HG03175 (cell line): ENCODE measurements around the gene ZHX3.

ENCODE experiments used
- ATAC-seq: cut with Tn5 transposase; IDR thresholded peaks from one replicate; pipeline ENCODE4 v1.9.1; 2021; ENCODE audit warnings: mild to moderate bottlenecking, moderate library complexity; ENCODE audit not compliant: unreplicated experiment

The ZHX3 gene

GRCh38 chr20:41200446-41201202 is 116.9 kb downstream of the ZHX3 start:
- no peak for ATAC-seq

DNA sequence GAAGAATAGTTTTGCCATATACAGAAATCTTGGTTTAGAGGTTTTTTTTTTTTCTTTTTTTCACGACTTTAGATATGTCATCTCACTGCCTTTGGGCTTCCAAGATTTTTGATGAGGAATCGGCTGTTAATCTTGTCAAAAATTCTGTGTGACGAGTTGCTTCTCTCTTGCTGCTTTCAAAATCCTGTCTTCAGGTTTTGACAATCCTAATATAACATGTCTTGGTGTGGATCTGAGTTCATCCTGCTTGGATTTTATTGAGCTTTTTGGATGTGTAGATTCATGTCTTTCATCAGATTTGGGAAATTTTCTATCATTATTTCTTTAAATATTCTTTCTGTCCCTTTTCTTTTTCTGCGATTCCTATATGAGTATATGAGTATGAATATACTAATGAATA is 119.1 kb downstream of the ZHX3 start:
- no peak for ATAC-seq

DNA sequence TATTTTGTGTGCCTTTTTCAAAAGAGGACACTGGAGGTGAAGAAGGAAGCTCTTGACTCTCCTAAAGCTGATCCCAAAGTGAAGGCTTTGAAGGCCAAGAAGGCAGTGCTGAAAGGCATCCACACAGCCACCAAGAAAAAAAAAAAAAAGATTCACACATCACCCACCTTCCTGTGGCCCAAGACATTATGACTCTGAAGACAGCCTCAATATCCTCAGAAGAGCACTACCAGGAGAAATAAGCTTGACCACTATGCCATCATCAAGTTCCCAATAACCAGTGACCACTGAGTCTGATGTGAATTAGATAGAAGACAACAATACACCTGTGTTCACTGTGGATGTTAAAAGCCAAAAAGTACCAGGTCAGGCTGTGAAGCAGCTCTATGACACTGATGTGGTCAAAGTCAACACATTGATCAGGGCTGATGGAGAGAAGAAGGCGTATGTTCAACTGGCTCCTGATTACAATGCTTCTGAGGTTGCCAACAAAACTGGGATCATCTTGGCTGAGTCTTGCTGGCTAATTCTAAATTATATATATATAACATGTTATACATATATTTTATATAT is 120.8 kb downstream of the ZHX3 start:
- no peak for ATAC-seq

- no peak for ATAC-seq
These were observed 125.0 kb downstream of the ZHX3 start for GRCh38 chr20:41192575-41192974.

DNA sequence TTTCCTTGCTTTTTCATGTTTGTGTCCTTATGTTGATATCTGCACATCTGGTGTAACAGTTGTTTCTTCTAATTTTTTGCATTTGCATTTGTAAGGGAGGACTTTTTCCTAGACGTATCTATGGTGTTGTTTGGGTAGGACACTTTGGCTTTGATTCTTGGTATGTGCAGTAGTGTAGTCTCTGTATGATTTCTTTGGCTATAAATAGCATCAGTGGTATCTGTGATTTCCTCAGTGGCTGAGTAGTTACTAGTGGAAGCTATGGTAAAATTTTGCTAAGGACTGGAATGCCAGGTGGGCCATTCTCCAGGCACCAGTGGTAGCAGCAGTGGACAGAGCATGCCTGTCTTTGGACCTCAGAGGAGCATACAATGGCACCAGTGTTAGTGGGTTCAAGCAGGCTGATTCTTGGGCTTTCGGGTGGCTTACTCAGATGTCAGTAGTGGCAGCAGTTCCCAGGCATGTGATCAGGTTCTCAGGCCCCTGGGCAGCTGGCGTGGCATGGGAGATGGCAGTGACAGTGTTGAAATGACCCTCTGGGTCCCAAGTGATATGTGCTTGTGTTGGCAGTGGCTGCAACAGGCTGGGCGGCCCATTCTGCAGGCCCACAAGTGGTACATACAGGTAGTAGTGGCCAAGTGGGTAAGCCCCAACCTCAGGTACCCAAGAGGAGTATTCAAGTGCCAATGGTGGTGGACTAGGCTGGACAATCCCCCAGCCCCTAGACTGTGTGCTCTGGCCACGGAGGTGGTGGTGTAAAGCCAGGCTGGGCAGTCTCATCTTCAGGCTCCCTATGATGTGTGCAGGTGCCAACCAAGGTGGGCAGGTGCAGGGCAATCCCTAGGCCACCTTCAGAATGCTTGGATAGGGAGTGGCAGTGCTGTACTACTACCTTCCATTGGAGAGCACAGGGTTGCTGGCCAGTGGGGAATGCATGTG is 125.7 kb downstream of the ZHX3 start:
- no peak for ATAC-seq

- ATAC-seq = no peak
These were observed 129.9 kb downstream of the ZHX3 start for GRCh38 chr20:41187668-41188067.

GRCh38 chr20:41185013-41185757 is 132.3 kb downstream of the ZHX3 start:
- ATAC-seq = no peak

- ATAC-seq = no peak
These were observed 133.7 kb downstream of the ZHX3 start for GRCh38 chr20:41183831-41184230.

- no peak for ATAC-seq
These were observed 134.1 kb downstream of the ZHX3 start for GRCh38 chr20:41183391-41183790.

GRCh38 chr20:41182296-41183212 is 135.0 kb downstream of the ZHX3 start:
- ATAC-seq = no peak

- ATAC-seq = no peak
These were observed 136.0 kb downstream of the ZHX3 start for GRCh38 chr20:41181567-41181966.

- no peak for ATAC-seq
These were observed 136.8 kb downstream of the ZHX3 start for GRCh38 chr20:41180599-41181333.

DNA sequence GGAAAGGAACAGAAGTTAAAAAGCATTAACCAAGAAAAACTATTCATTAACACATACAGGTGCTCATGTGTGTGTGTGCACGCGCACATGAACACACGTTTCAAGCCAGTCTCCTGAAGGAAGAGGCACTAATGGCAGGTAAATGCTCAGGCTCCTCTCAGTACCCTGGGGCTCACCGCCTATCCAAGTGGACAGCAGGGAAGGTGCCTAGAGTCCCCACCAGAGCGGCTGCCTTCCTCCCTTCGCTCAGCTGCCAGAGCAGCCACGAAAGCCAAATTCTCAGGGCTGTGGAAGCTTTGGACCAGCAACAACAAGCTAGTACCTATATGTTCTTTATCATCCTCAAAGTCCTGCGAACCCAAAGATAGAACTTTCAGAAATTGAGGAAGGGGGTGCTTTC is 137.6 kb downstream of the ZHX3 start:
- no peak for ATAC-seq

- no peak for ATAC-seq
These were observed 138.6 kb downstream of the ZHX3 start for GRCh38 chr20:41178904-41179432.

- no peak for ATAC-seq
These were observed 139.0 kb downstream of the ZHX3 start for GRCh38 chr20:41178495-41178894.

- no peak for ATAC-seq
These were observed 139.9 kb downstream of the ZHX3 start for GRCh38 chr20:41177636-41178035.

GRCh38 chr20:41176711-41177552 is 140.6 kb downstream of the ZHX3 start:
- ATAC-seq = no peak

DNA sequence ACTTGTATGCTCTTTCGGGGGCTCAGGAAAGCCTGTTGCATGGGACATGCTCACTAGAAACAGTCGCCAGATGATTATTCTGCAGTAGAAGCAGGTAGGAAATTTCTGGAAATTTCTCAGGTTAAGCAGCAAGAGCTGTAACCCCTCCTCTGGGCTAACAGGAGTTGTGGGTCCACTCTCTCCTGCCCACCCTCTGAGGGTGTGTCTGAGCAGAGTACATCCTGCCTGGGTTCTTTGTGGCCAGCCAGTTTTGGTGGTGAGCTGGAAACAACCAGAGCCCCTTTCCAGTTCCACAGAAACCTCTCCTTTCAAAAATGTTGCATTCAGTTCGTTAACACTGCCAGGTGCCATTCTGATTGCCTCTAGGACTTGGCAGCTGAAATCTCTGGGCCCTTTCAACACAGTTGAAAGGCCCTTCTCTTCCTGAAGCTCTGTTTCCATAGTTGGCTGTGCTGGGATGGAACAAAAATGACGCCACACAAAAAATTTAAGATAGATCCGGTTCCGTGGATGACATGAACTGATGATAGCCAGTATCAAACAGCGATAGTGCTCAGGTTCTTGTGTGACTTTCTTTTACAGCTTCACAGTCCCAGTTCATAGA is 141.7 kb downstream of the ZHX3 start:
- ATAC-seq = no peak
